ENCODE results near the gene IMPDH1.

The IMPDH1 gene

GRCh38 chr7:128361411-128362379, 48.1 kb downstream of the IMPDH1 start, which contains the start of gene PRRT4:
PRRT4 (minus strand) TSS chr7:128361690.
- ATAC-seq = peak; percentile 62
- TF ChIP-seq CREB5 (CRISPR knock-in tag; IDR thresholded peaks at IDR 0.05; ENCODE audit: low read depth) = no peak
- TF ChIP-seq ARNTL (CRISPR knock-in tag; IDR thresholded peaks at IDR 0.05; ENCODE audit: borderline replicate concordance, low read depth) = no peak
- no peak for TF ChIP-seq CSDC2 (CRISPR knock-in tag; IDR thresholded peaks at IDR 0.05)
- 0 out of 2 replicates have a peak, but pooled peaks have one; percentile 11 for TF ChIP-seq TCF4 (CRISPR knock-in tag; IDR thresholded peaks at IDR 0.05; ENCODE audit: borderline replicate concordance)
- TF ChIP-seq POU6F1 (CRISPR knock-in tag; IDR thresholded peaks at IDR 0.05; ENCODE audit: borderline replicate concordance, low read depth) = no peak
- no peak for TF ChIP-seq ESRRG (CRISPR knock-in tag; IDR thresholded peaks at IDR 0.05)

GRCh38 chr7:128360359-128360678, 49.5 kb downstream of the IMPDH1 start:
- TF ChIP-seq PPARA (CRISPR knock-in tag; IDR thresholded peaks at IDR 0.05; ENCODE audit: borderline replicate concordance) = no peak
- no peak for TF ChIP-seq ZNF8 (CRISPR knock-in tag; IDR thresholded peaks at IDR 0.05)
- no peak for TF ChIP-seq POU6F1 (CRISPR knock-in tag; IDR thresholded peaks at IDR 0.05; ENCODE audit: borderline replicate concordance, low read depth)
- no peak for TF ChIP-seq BACH2 (CRISPR knock-in tag; IDR thresholded peaks at IDR 0.05; ENCODE audit: borderline replicate concordance)
- no peak for TF ChIP-seq SNAI2 (CRISPR knock-in tag; IDR thresholded peaks at IDR 0.05)
- no peak for TF ChIP-seq CREB5 (CRISPR knock-in tag; IDR thresholded peaks at IDR 0.05; ENCODE audit: low read depth)
- no peak for TF ChIP-seq OSR1 (CRISPR knock-in tag; IDR thresholded peaks at IDR 0.05)
- TF ChIP-seq TOX (CRISPR knock-in tag; IDR thresholded peaks at IDR 0.05; ENCODE audit: borderline replicate concordance) = no peak
- TF ChIP-seq ZNF565 (CRISPR knock-in tag; conservative IDR thresholded peaks at IDR 0.05; ENCODE audit: low read depth) = no peak
- no peak for TF ChIP-seq TCF4 (CRISPR knock-in tag; IDR thresholded peaks at IDR 0.05; ENCODE audit: borderline replicate concordance)
- TF ChIP-seq GLIS3 (CRISPR knock-in tag; IDR thresholded peaks at IDR 0.05) = no peak
- TF ChIP-seq ISL1 (CRISPR knock-in tag; IDR thresholded peaks at IDR 0.05) = no peak
- no peak for TF ChIP-seq ARNTL (CRISPR knock-in tag; IDR thresholded peaks at IDR 0.05; ENCODE audit: borderline replicate concordance, low read depth)

GRCh38 chr7:128359939-128360338, 49.8 kb downstream of the IMPDH1 start:
- TF ChIP-seq TSHZ2 (CRISPR knock-in tag; IDR thresholded peaks at IDR 0.05) (no peak), ZNF565 (CRISPR knock-in tag; conservative IDR thresholded peaks at IDR 0.05; ENCODE audit: low read depth) (no peak), RARB (CRISPR knock-in tag; IDR thresholded peaks at IDR 0.05) (no peak), ESRRG (CRISPR knock-in tag; IDR thresholded peaks at IDR 0.05) (no peak), ZNF70 (CRISPR knock-in tag; IDR thresholded peaks at IDR 0.05) (no peak), CSDC2 (CRISPR knock-in tag; IDR thresholded peaks at IDR 0.05) (no peak), PATZ1 (CRISPR knock-in tag; IDR thresholded peaks at IDR 0.05; ENCODE audit: borderline replicate concordance) (no peak), ZFP30 (CRISPR knock-in tag; IDR thresholded peaks at IDR 0.05) (no peak)
- ATAC-seq = no peak

More at GRCh38 chr7:128360359-128360678, 49.5 kb downstream of the IMPDH1 start:
- peak; percentile 5 for ATAC-seq

Measured in SK-N-SH treated with all-trans-retinoic acid at 6 μM for 48 hours (cell line).